Ishikawa (cell line): ENCODE measurements around the gene RMDN2.

ENCODE experiments used
- CEBPB ChIP-seq: IDR thresholded peaks from 2 replicates; pipeline ENCODE4 v1.6.1; 2012
- EP300 ChIP-seq: IDR thresholded peaks from 2 replicates; pipeline ENCODE4 v1.6.1; 2012; ENCODE audit warnings: borderline replicate concordance
- TCF12 ChIP-seq: IDR thresholded peaks from 2 replicates; pipeline ENCODE4 v1.6.1; 2012; ENCODE audit warnings: low read depth
- YY1 ChIP-seq: IDR thresholded peaks from 2 replicates; pipeline ENCODE4 v1.6.1; 2012; ENCODE audit warnings: low read depth
- TF ChIP-seq, protein P1 (sequence below): IDR thresholded peaks from 2 replicates; pipeline ENCODE4 v1.6.1; 2012; ENCODE audit warnings: low read depth, mild to moderate bottlenecking

- no peak for TF ChIP-seq EP300
- no peak for TF ChIP-seq CEBPB
- TF ChIP-seq YY1 = no peak
- TF ChIP-seq, protein P1, sequence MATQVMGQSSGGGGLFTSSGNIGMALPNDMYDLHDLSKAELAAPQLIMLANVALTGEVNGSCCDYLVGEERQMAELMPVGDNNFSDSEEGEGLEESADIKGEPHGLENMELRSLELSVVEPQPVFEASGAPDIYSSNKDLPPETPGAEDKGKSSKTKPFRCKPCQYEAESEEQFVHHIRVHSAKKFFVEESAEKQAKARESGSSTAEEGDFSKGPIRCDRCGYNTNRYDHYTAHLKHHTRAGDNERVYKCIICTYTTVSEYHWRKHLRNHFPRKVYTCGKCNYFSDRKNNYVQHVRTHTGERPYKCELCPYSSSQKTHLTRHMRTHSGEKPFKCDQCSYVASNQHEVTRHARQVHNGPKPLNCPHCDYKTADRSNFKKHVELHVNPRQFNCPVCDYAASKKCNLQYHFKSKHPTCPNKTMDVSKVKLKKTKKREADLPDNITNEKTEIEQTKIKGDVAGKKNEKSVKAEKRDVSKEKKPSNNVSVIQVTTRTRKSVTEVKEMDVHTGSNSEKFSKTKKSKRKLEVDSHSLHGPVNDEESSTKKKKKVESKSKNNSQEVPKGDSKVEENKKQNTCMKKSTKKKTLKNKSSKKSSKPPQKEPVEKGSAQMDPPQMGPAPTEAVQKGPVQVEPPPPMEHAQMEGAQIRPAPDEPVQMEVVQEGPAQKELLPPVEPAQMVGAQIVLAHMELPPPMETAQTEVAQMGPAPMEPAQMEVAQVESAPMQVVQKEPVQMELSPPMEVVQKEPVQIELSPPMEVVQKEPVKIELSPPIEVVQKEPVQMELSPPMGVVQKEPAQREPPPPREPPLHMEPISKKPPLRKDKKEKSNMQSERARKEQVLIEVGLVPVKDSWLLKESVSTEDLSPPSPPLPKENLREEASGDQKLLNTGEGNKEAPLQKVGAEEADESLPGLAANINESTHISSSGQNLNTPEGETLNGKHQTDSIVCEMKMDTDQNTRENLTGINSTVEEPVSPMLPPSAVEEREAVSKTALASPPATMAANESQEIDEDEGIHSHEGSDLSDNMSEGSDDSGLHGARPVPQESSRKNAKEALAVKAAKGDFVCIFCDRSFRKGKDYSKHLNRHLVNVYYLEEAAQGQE = no peak
- no peak for TF ChIP-seq TCF12
Observed at GRCh38 chr2:37983719-37984118, 58.6 kb downstream of the RMDN2 start.
